ENCODE results near the gene CEMP1.

Gene CEMP1

DNA sequence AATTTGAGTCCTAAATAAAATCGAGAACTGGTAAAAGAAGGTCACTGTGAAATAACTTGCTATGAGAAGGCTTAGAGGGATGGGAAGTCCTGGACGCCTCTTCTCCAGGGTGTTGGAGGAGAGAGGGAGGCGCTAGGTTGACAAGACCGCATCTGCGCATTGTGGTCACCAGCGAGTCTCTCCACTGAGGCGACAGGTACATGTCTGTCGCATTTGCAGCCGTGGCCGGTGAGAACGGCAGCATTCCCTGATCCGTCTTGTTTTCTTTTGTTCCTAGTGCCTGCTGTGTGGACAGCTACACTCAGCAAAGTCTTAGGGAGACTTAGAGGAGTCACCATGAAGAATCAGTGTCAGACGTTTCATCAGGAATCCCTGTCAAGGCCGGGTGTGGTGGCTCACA, 25.5 kb downstream of the CEMP1 start:
- WGBS, 2 donors (ENCODE audit: extremely low coverage in 2 of 2, insufficient read length in 2 of 2, insufficient replicate concordance in 1 of 2): 100% methylated on average over 1 of the region's 14 CpGs; no CpG with 5 or more reads in 1 of the 2 donors
- Histone ChIP-seq H2BK15ac (ENCODE audit: low read length) (no peak overlapping the region), H3K79me1 (ENCODE audit: low read depth, low read length) (peaks cover 7% of the 10 kb centered on the region), H3K4me1 (ENCODE audit: control insufficient read depth in 2 of 2, insufficient read depth in 1 of 2, low read depth in 1 of 2, low read length in 2 of 2) (peaks cover 9 to 17% of the 10 kb centered on the region in 2 donors), H2BK12ac (ENCODE audit: low read length) (no peak overlapping the region), H3K9ac (ENCODE audit: low read depth, low read length, poor library complexity) (no peak overlapping the region), H4K8ac (ENCODE audit: low read depth, low read length) (no peak overlapping the region), H3K23ac (ENCODE audit: low read depth, low read length, poor library complexity) (no peak overlapping the region), H2AFZ (ENCODE audit: low read length) (no peak overlapping the region), H3K14ac (ENCODE audit: low read length) (no peak overlapping the region), H3K27me3 (ENCODE audit: control insufficient read depth in 3 of 3, insufficient read depth in 3 of 3, low read depth in 1 of 3, low read length in 3 of 3) (no peaks in the 10 kb centered on the region), H3K36me3 (replicated peaks in 1 of 2; ENCODE audit: control insufficient read depth in 2 of 2, insufficient read depth in 2 of 2, low read length in 2 of 2) (peaks cover 0 to 2% of the 10 kb centered on the region in 2 donors), H3K9me3 (replicated peaks in 1 of 2; ENCODE audit: control insufficient read depth in 2 of 2, insufficient read depth in 1 of 2, low read depth in 1 of 2, low read length in 2 of 2) (peaks cover 0 to 4% of the 10 kb centered on the region in 2 donors), H3K4me2 (ENCODE audit: insufficient read depth, low read length, poor library complexity, severe bottlenecking) (no peak overlapping the region), H3K4me3 (ENCODE audit: low read length in 2 of 2) (no peak overlapping the region), H2AK5ac (ENCODE audit: low read depth, low read length) (no peak overlapping the region), H3K18ac (ENCODE audit: low read length) (no peak overlapping the region), H2BK120ac (ENCODE audit: low read depth, low read length) (no peak overlapping the region), H4K91ac (ENCODE audit: low read depth, low read length, poor library complexity) (no peak overlapping the region), H3K4ac (ENCODE audit: low read length) (no peak overlapping the region), H2BK5ac (ENCODE audit: low read length) (no peak overlapping the region), H3K27ac (replicated peaks; ENCODE audit: low read length) (no peak overlapping the region)
- DNase-seq (ENCODE audit: low spot score): no peak

GRCh38 chr16:2501946-2502895, 29.0 kb downstream of the CEMP1 start:
- Histone ChIP-seq H3K4me1 (ENCODE audit: control insufficient read depth in 2 of 2, insufficient read depth in 1 of 2, low read depth in 1 of 2, low read length in 2 of 2) (peaks cover 9% of the 10 kb centered on the region in 2 donors), H2AFZ (ENCODE audit: low read length) (peak overlapping the region; percentile 98), H3K36me3 (replicated peaks in 1 of 2; ENCODE audit: control insufficient read depth in 2 of 2, insufficient read depth in 2 of 2, low read length in 2 of 2) (peaks cover 8 to 23% of the 10 kb centered on the region in 2 donors), H2BK12ac (ENCODE audit: low read length) (peak overlapping the region; percentile 75), H3K27me3 (ENCODE audit: control insufficient read depth in 3 of 3, insufficient read depth in 3 of 3, low read depth in 1 of 3, low read length in 3 of 3) (no peaks in the 10 kb centered on the region), H2AK5ac (ENCODE audit: low read depth, low read length) (peak overlapping the region; percentile 93), H2BK5ac (ENCODE audit: low read length) (peak overlapping the region; percentile 92), H3K4me2 (ENCODE audit: insufficient read depth, low read length, poor library complexity, severe bottlenecking) (no peak overlapping the region), H3K23ac (ENCODE audit: low read depth, low read length, poor library complexity) (no peak overlapping the region), H3K27ac (replicated peaks; ENCODE audit: low read length) (peak overlapping the region; percentile 49), H3K9me3 (replicated peaks in 1 of 2; ENCODE audit: control insufficient read depth in 2 of 2, insufficient read depth in 1 of 2, low read depth in 1 of 2, low read length in 2 of 2) (peaks cover 0 to 4% of the 10 kb centered on the region in 2 donors), H3K9ac (ENCODE audit: low read depth, low read length, poor library complexity) (peak overlapping the region; percentile 82), H3K14ac (ENCODE audit: low read length) (peak overlapping the region; percentile 96), H3K79me1 (ENCODE audit: low read depth, low read length) (peaks cover 10% of the 10 kb centered on the region), H3K4ac (ENCODE audit: low read length) (no peak overlapping the region), H2BK15ac (ENCODE audit: low read length) (peak overlapping the region; percentile 81), H3K4me3 (ENCODE audit: low read length in 2 of 2) (no peak overlapping the region), H2BK120ac (ENCODE audit: low read depth, low read length) (peak overlapping the region; percentile 35), H3K18ac (ENCODE audit: low read length) (peak overlapping the region; percentile 89), H4K8ac (ENCODE audit: low read depth, low read length) (peak overlapping the region; percentile 89), H4K91ac (ENCODE audit: low read depth, low read length, poor library complexity) (peak overlapping the region; percentile 22)
- no CpG with 5 or more reads among the region's 18 CpGs for WGBS, 2 donors (ENCODE audit: extremely low coverage in 2 of 2, insufficient read length in 2 of 2, insufficient replicate concordance in 1 of 2)
- no peak for DNase-seq (ENCODE audit: low spot score)

- H2AFZ ChIP-seq (ENCODE audit: low read length): peak overlapping the region; percentile 98
- peak overlapping the region; percentile 87 for H3K14ac ChIP-seq (ENCODE audit: low read length)
- peak overlapping the region; percentile 30 for H2BK12ac ChIP-seq (ENCODE audit: low read length)
- peak overlapping the region; percentile 66 for H2BK5ac ChIP-seq (ENCODE audit: low read length)
- H3K27ac ChIP-seq (replicated peaks; ENCODE audit: low read length): no peak overlapping the region
- H3K23ac ChIP-seq (ENCODE audit: low read depth, low read length, poor library complexity): peak overlapping the region; percentile 89
- H2AK5ac ChIP-seq (ENCODE audit: low read depth, low read length): peak overlapping the region; percentile 100
- peak overlapping the region; percentile 52 for H2BK120ac ChIP-seq (ENCODE audit: low read depth, low read length)
- whole genome bisulfite sequencing, 2 donors (ENCODE audit: extremely low coverage in 2 of 2, insufficient read length in 2 of 2, insufficient replicate concordance in 1 of 2): no CpG with 5 or more reads among the region's 23 CpGs
- peak overlapping the region; percentile 70 for H3K18ac ChIP-seq (ENCODE audit: low read length)
- peak overlapping the region; percentile 93 for H2BK15ac ChIP-seq (ENCODE audit: low read length)
- H3K79me1 ChIP-seq (ENCODE audit: low read depth, low read length): peaks cover 12% of the 10 kb centered on the region
- H3K27me3 ChIP-seq (ENCODE audit: control insufficient read depth in 3 of 3, insufficient read depth in 3 of 3, low read depth in 1 of 3, low read length in 3 of 3): no peaks in the 10 kb centered on the region
- H3K4me2 ChIP-seq (ENCODE audit: insufficient read depth, low read length, poor library complexity, severe bottlenecking): peak overlapping the region; percentile 80
- peak overlapping the region; percentile 59 for H4K91ac ChIP-seq (ENCODE audit: low read depth, low read length, poor library complexity)
- no peak overlapping the region for H3K4ac ChIP-seq (ENCODE audit: low read length)
- H3K4me3 ChIP-seq (ENCODE audit: low read length in 2 of 2): peak overlapping the region; percentile 43 to 71
- DNase-seq (ENCODE audit: low spot score): peak; percentile 83
- peak overlapping the region; percentile 72 for H3K9ac ChIP-seq (ENCODE audit: low read depth, low read length, poor library complexity)
- peak overlapping the region; percentile 86 for H4K8ac ChIP-seq (ENCODE audit: low read depth, low read length)
- H3K36me3 ChIP-seq (replicated peaks in 1 of 2; ENCODE audit: control insufficient read depth in 2 of 2, insufficient read depth in 2 of 2, low read length in 2 of 2): peaks cover 18 to 33% of the 10 kb centered on the region in 2 donors
- peaks cover 9% of the 10 kb centered on the region in 2 donors for H3K4me1 ChIP-seq (ENCODE audit: control insufficient read depth in 2 of 2, insufficient read depth in 1 of 2, low read depth in 1 of 2, low read length in 2 of 2)
- H3K9me3 ChIP-seq (replicated peaks in 1 of 2; ENCODE audit: control insufficient read depth in 2 of 2, insufficient read depth in 1 of 2, low read depth in 1 of 2, low read length in 2 of 2): peaks cover 0 to 4% of the 10 kb centered on the region in 2 donors
Observed at GRCh38 chr16:2500918-2501750, 30.1 kb downstream of the CEMP1 start.

All from neuronal stem cell (in vitro differentiated cells).